Ramos (cell line): ENCODE results near the gene SLC34A1.

Source experiments
- in situ Hi-C: fragments of 300-500 bp; cut with MboI; formaldehyde crosslinking; loops from one replicate; pipeline ENCODE4 v1.14.3; 2022; ENCODE audit warnings: low sequenced_read_pairs; ENCODE audit not compliant: unreplicated experiment

Gene SLC34A1

DNA sequence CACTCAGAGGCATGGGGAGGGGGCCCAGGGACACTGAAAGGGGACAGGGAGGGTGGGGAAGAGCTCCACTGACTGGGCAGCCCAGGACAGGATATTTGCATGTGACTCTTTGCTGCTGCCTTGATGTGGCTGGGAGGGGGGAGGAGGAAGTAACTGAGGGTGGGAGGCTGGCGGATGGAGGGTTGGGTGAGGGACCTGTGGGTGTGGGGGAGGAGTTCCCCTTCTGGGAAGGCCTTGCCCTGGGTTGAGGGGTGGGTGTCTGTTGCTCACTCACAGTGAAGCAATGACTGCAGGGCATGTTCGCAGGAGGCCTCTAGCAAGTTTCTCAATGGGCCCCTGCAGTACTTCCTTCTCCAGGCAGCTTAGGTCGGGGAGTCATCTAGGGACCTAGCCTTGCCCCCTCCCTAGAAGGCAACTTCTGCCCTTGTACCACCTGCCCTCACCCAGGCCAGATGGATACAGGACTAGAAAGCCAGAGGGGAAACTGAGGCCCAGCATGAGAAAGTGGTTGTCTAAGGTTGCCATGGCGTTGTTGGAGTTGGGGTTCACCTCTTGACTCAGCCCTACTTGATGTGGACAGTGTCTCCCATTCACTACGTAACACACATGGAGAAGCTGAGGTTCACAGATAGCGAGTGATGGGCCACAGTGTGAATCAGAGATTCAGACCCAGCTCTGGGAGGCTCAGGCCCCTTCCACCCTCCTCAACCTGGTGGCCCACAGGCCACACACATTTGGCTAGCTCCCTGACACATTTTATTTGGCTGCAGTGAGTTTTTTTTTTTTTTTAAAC lies 45.2 kb downstream of the SLC34A1 start:
- in situ Hi-C loops, result no loop called here

DNA sequence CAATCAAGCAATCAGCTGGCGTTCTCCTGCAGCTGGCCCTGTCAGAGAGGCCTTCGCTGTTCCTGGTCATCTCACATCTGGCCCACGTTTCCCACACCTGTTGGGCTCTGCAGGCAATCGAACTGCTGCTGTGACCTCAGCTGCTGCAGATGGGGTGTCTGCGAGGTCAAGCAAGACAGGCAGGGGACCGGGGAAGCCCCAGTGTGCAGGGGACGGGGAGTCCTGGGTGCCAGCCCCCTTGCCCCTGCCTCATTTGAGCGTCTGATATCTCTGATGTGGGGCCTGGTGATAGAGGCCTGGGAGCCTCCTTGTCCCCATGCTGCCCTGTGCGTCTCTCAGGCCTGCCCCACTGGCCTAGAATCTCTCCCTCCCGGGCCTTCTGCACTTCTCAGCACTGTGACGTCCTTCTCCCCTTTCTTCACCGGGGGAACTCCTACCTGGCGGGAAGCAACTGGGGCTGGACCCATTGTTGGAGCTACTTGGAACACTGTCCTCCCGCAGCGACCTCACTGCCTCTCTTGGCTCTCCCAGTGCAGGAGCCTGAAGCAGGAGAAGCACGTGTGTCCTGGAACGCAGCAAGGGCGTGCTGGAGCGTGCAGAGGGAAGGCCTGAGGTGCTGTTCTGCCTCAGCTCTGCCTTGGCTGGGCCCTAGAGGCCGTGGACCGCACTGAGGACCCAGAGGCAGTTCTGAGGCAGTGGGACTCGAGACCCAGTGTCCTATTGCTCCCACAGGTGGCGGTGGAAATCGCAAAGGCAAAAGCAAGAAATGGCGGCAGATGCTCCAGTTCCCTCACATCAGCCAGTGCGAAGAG lies 46.1 kb downstream of the SLC34A1 start:
- in situ Hi-C loops, result no loop called here

DNA sequence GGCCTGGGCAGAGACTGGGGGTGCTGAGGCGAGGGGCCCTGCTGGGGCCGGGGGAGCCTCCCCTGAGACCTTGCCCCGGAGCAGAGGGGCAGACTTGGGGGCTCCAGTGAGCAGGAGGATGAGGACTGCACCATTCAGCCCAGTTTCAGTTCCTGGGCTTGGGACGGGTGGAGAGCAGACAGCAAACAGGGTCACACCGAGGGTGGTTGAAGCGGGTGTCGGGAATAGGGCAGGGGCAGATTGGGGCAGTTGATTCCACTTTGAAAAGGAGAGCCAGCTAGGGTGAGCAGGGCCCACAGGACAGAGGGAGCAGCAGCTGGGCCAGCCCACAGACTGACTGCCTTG lies 46.7 kb downstream of the SLC34A1 start:
- in situ Hi-C loops, result no loop called here

DNA sequence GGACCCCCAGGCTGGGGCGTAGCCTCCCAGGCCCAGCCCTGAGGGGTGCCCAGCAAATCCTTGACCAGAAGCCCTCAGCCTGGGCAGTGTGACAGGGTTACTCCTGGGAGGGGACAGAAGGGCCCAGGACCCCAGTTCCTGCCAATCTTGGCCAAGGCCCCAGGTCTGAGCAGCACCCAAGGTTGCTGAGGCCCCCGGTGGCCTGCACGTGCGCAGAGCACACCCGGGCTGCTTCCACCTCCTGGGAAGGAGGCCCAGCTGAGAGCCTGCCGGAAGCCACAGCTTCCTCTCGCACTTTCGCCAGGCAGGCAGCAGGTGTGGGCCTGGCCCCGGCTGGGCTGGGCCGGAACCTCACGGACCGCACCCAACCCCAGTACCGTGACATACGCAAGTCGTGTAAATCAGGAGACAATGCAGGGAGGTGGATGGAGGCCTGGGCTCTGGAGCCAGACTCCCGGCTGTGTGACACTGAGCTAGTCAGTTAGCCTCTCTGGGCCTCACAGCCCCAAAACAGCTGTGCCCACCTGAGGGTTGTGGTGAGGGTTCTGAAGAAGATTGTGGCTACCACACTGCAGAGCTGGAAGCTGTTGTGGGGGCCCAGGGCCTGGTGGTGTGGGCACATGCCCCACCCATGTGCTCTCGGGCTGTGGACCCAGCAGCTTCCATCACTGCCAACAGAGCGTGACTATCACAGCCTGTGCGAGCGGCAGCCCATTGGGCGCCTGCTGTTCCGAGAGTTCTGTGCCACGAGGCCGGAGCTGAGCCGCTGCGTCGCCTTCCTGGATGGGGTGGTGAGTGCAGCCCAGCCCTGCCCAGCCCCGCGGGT lies 47.3 kb downstream of the SLC34A1 start:
- in situ Hi-C loops, result no loop called here

DNA sequence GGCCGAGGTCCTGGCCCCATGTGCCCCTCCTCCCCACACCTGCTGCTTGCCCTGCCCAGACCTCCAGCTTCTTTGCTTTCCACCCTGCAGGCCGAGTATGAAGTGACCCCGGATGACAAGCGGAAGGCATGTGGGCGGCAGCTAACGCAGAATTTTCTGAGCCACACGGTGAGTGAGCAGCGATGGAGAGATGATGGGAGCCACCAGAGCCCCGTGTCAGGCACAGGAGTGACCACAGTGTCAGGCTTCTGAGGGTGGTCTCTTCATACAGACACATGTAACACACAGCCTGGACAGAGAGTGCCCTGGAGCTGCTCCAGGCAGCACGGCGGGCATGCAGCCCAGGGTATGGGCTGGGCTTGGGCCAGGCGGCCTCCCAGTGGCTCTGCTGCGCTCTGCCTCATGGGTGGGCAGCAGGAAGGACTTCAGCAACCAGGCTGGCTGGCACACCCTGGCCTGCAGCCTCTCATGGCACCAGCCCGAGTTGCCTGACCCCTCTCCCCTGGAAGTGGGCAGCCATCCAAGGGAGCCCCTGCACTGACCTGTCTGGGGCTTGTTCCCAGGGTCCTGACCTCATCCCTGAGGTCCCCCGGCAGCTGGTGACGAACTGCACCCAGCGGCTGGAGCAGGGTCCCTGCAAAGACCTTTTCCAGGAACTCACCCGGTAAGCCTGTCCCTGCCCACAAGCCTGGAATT lies 48.1 kb downstream of the SLC34A1 start:
- in situ Hi-C loops, result no loop called here

DNA sequence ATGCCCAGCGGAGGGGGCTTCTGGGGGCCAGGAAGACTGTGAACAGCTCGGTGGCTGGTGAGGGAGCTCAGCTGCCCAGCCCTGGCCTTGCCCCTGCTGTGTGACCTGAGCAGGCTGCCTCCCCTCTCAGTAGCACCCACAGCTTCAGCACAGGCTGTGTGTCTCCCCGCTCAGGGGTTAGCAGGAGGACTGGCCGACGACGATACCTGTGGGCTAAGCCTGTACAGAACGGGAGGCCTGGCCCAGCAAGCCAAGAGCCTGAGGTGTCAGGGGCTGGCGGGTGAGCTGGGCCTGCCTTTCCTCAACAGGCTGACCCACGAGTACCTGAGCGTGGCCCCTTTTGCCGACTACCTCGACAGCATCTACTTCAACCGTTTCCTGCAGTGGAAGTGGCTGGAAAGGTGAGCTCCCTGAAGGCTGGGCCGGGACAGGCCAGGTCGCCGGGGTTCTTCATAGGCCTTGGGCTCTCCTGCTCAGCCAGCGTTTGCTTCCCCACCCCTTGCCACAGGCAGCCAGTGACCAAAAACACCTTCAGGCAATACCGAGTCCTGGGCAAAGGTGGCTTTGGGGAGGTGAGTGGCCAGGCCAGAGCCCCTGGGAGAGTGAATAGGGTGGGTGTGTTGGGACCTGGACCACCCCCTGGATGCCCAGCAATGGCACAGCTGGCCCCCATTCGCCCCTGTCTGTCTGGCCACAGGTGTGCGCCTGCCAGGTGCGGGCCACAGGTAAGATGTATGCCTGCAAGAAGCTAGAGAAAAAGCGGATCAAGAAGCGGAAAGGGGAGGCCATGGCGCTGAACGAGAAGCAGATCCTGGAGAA lies 48.8 kb downstream of the SLC34A1 start:
- in situ Hi-C loops, result no loop called here

DNA sequence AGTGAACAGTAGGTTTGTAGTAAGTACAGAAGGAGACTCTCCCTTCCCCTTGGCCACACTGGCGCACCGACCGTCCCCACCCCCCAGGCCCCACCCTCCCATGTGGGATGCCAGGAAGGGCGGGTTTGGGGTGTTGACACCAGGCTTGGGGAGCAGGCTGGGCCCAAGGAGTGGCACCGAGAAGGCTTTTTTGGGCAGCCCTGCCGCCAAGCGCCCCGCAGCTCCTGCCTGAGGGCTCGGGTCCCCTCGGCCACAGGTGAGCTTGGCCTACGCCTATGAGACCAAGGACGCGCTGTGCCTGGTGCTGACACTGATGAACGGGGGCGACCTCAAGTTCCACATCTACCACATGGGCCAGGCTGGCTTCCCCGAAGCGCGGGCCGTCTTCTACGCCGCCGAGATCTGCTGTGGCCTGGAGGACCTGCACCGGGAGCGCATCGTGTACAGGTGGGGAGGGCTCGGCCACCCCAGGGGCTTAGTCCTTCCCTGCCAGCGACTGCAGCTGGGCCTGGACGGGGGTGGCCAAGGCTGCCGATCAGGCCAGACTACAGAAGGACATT lies 49.5 kb downstream of the SLC34A1 start:
- in situ Hi-C loops, result no loop called here

DNA sequence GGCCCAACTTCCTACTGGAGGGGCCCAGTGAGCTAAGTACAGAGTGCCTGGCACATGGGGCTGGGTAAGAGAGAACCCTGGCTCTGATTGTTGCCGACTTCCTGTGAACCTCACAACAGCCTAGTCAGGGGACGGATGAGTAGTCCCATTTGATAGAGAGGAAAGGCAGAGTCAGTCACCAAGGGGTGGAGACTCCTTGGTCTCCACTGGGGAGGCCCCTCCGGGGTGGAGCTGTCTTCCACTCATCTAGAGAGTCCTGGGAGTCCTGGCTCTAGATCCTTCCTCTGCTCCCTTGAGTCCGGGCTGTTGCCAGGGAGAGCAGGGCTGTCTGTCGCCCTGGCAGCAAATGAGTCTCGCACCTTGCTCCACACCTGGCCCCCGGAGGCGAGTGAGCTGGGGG lies 50.2 kb downstream of the SLC34A1 start:
- in situ Hi-C loops, result no loop called here

DNA sequence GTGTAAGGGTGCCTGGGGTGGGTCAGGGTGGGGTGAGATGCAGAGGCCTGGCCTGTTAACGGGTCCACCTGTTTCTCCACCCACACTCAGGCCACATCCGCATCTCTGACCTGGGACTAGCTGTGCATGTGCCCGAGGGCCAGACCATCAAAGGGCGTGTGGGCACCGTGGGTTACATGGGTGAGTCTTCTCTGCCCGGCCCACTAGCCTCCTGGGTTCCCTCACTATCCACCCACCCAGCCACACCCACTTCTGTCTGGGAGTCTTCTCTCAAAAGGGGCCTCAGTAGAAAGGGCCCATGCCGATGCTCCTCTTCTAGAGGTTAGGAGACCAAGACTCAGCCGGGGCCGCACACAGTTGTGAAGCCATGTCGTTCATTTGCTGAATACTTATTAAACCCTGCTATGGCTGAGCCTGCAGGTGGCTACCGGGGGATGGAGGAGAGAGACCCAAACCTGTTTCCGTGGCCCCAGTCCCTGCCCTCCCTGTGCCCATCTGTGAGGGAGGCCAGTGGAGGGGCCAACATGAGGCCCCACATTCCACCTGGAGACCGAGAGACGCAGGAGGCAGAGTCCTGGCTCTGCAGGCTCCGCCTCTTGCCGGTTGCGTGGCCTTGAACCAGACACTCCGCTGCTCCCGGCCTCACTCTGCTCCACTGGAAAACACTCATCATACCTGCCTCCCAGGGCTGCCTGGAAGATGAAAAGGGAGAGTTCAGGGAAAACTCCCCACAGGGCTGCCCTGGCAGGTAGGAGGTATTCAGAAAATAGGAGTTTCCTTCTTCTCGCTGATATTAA lies 50.9 kb downstream of the SLC34A1 start:
- in situ Hi-C loops, result no loop called here

DNA sequence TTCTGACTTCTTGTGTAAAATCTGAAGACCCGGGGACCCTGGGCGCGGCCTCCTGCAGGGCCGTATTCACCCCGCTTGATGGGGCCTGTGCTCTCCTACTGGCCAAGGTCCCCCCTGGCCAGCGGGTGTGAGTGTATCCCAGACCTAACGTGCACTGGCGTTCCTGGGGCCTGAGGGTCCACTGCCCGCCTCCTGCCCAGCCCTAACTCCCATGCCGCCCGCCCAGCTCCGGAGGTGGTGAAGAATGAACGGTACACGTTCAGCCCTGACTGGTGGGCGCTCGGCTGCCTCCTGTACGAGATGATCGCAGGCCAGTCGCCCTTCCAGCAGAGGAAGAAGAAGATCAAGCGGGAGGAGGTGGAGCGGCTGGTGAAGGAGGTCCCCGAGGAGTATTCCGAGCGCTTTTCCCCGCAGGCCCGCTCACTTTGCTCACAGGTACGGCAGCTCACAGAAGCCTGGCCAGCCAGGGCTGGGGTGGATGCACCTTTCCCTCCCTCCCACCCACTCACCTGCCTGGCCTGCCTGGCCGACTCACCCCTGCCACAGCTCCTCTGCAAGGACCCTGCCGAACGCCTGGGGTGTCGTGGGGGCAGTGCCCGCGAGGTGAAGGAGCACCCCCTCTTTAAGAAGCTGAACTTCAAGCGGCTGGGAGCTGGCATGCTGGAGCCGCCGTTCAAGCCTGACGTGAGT lies 51.8 kb downstream of the SLC34A1 start:
- in situ Hi-C loops, result no loop called here

DNA sequence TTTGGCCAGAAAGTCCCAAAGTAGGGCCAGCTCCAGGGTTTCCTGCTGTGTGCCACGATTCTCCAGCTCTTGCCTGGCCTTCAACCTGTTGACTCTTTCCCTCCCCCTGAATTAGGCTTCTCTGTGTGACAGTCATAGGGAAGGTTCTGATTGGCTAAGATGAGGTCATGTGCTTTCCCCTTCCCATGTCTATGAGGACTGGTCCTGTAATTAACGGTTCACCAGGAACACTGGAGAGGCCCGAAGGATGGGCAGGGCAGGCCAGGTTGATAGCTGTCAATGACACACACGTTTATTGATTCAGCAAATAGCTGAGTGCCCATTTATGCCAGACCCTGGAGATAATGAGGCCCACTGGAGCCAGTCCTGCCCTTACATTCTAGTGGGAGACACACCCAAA lies 53.4 kb downstream of the SLC34A1 start:
- in situ Hi-C loops, result no loop called here

DNA sequence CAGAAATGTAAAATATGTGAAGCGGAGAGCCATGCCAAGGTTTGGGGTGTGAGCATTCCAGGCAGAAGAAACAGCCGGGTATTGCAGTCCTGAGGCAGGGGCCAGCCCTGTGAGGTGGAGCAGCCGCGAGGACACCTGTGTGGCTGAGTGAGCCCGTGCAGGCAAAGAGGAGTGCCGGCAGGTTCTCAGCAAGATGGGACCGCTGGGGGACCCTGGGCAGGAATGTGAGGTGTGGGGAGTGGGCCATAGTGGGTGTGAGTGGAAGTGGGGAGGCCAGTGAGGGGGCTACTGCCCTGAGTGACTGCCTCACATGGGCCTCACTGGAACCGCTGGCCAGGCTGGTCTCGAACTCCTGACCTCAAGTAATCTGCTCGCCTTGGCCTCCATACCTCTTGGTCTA lies 54.2 kb downstream of the SLC34A1 start:
- in situ Hi-C loops, result no loop called here

DNA sequence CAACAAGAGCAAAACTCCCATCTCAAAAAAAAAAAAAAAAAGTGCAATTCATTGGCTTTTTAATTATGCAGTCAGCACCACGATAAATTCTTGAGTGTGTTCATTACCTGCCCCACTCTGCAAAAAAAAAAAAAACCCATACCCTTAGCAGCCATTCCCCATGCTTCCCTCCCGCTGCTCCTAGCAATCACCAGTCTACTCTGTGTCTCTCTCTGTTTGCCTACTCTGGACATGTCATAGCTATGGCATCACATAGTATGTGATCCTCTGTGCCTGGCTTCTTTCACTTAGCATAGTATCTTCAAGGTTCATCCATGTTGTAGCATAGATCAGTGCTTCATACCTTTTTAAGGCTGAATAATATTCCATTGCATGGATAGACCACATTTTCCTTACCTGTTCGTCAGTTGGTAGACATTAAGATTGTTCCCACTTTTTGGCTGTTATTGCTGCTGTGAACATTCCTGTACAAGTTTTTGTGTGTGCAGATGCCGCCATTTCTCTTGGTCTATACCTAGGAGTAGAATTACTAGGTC lies 55.4 kb downstream of the SLC34A1 start:
- in situ Hi-C loops, result loop anchor here (10.0 kb wide), 1 partner anchor 45 kb away; no protein-coding TSS in a partner anchor

DNA sequence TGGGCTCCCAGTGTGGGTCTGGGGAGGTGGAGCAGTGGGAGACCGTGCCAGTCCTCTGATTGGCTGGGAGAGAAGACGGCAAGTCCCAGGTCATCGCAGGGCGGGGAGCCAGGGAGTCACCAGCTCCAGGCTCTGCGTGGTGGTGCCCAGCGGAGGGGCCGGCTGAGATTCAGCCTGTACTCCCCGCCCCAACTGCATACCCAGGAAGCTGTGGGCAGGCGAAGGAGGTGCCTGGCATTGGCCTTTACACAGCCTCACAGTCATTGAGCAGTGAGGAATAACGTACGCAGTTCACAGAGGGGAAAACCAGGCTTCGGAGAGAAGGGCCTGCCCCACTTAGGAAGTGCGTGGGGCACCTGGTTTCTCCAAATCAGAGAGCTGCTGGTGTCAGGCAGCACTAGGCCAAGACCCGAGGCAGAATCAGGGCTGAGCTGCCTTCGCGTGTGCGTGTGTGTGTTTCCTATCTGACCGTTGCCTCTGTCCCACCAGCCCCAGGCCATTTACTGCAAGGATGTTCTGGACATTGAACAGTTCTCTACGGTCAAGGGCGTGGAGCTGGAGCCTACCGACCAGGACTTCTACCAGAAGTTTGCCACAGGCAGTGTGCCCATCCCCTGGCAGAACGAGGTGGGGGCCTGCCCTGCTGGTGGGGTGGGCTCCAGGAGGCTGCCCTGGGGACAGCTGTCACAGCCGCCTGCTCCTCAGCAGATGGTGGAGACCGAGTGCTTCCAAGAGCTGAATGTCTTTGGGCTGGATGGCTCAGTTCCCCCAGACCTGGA lies 56.2 kb downstream of the SLC34A1 start:
- in situ Hi-C loops, result loop anchor here (10.0 kb wide), 1 partner anchor 46 kb away; no protein-coding TSS in a partner anchor

DNA sequence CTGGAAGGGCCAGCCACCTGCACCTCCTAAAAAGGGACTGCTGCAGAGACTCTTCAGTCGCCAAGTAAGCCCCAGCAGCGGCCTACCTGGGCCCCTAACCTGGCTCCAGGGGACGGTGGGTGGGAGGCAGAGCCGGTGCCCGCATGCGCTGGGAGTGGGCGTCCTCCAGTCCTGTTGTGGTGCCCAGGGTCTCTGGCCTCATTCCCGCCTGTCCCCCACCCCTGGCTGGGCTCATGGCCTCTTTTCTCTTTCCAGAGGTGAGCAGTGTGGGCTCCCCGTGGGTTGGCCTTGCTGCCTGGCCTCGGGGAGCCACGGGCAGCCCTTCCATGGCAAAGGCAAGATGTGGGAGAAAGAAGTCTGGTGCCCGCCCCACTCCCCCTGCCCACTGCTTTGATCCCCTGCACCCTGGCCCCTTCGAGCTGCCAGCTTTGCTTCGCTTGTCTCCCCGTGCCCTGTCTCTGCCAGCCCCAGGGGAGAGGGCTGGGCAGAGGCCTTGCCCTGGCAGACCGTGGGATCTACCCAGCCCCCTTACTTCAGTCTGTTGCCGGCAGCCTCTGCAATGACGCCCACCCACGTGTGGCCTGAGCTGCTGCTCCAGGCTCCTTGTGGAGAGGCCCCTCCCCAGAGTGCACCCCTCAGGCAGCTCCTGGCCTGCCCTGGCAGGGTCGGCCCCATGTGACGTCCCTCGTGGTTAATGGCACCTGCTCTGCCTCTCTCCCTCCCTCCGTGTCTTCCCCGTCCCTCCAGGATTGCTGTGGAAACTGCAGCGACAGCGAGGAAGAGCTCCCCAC lies 57.0 kb downstream of the SLC34A1 start:
- in situ Hi-C loops, result loop anchor here (10.0 kb wide), 1 partner anchor 46 kb away; no protein-coding TSS in a partner anchor
